Activated CD4-positive, alpha-beta memory T cell treated with anti-CD3 and anti-CD28 coated beads, Interleukin-2, amount 10 ng/mL, durations not matched to agents 7 days and 5 days (primary cell): ENCODE results near the gene SUFU. TPM values are rescaled to one million over a fixed set of nuclear protein-coding genes. Genes with fewer than 3 reads are reported as not detected.

Experiments used
- CTCF ChIA-PET: fragments of 350-600 bp; sonication (Branson Sonifier 250); formaldehyde crosslinking; loops from one replicate; lab custom pipeline; 2021; ENCODE audit warnings: antibody characterized with exemption, inconsistent platforms; lab: Charles Lee
- POLR2A ChIA-PET: fragments of 350-600 bp; sonication (Branson Sonifier 250); formaldehyde crosslinking; loops from one replicate; lab custom pipeline; 2021; ENCODE audit warnings: antibody characterized with exemption; lab: Charles Lee
- DNase-seq: peaks from one replicate; pipeline ENCODE4 v3.0.0-alpha.2; 2020
- H3K27ac Mint-ChIP-seq: one replicate; pipeline ENCODE4 v1.8.0; 2021; ENCODE audit warnings: mild to moderate bottlenecking, mixed read lengths
- H3K27me3 Mint-ChIP-seq: one replicate; pipeline ENCODE4 v1.8.0; 2021; ENCODE audit warnings: mixed read lengths
- H3K36me3 Mint-ChIP-seq: one replicate; pipeline ENCODE4 v1.8.0; 2021; ENCODE audit warnings: low read depth, mixed read lengths
- H3K4me1 Mint-ChIP-seq: one replicate; pipeline ENCODE4 v1.8.0; 2021; ENCODE audit warnings: mixed read lengths
- H3K4me3 Mint-ChIP-seq: one replicate; pipeline ENCODE4 v1.8.0; 2021; ENCODE audit warnings: mild to moderate bottlenecking, mixed read lengths
- H3K9me3 Mint-ChIP-seq: one replicate; pipeline ENCODE4 v1.8.0; 2021; ENCODE audit warnings: mixed read lengths
- total RNA-seq, 2 experiments: library from RNA; stranded (reverse); gene quantifications; one replicate each; pipeline ENCODE4 v1.2.3, GENCODE V29; 2021

The SUFU gene
- total RNA-seq, 2 experiments from 2014 or later = 18.0 to 19.6 TPM

- no peaks in the 10 kb centered on the region for H3K27me3 Mint-ChIP-seq
- H3K36me3 Mint-ChIP-seq = no peaks in the 10 kb centered on the region
- ChIA-PET POLR2A (interaction anchor here (2.1 to 8.6 kb wide), 4 partner anchors 10 to 43 kb away, joined by 7 to 82 read pairs (median 22); partner anchors contain the start of genes ARL3, SFXN2 and TRIM8), CTCF (interaction anchor here (0.9 to 3.4 kb wide), 9 partner anchors 8 to 87 kb away, joined by 3 to 22 read pairs (median 8); partner anchors contain the start of genes ARL3, SFXN2 and TRIM8)
- DNase-seq = no peak
- H3K4me3 Mint-ChIP-seq = no peak overlapping the region
- H3K9me3 Mint-ChIP-seq = no peaks in the 10 kb centered on the region
- no peak overlapping the region for H3K27ac Mint-ChIP-seq
- peaks cover 39% of the 10 kb centered on the region for H3K4me1 Mint-ChIP-seq
Observed at GRCh38 chr10:102670871-102671434, 167.2 kb downstream of the SUFU start.

GRCh38 chr10:102673236-102673818, 169.6 kb downstream of the SUFU start:
- Mint-ChIP-seq H3K4me1 (peaks cover 41% of the 10 kb centered on the region), H3K27ac (peak overlapping the region; percentile 46), H3K4me3 (peak overlapping the region; percentile 55), H3K27me3 (no peaks in the 10 kb centered on the region), H3K9me3 (no peaks in the 10 kb centered on the region), H3K36me3 (no peaks in the 10 kb centered on the region)
- DNase-seq = no peak
- ChIA-PET CTCF (interaction anchor here (0.6 to 3.6 kb wide), 8 partner anchors 9 to 503 kb away, joined by 3 to 24 read pairs (median 6); partner anchors contain the start of genes ARL3, SFXN2 and TRIM8), POLR2A (interaction anchor here (1.1 to 5.2 kb wide), 8 partner anchors 13 to 222 kb away, joined by 3 to 51 read pairs (median 8); partner anchors contain the start of genes ARL3, C10orf95, SFXN2 and TRIM8)

- H3K4me3 Mint-ChIP-seq = peak overlapping the region; percentile 55
- no peaks in the 10 kb centered on the region for H3K27me3 Mint-ChIP-seq
- peaks cover 42% of the 10 kb centered on the region for H3K4me1 Mint-ChIP-seq
- H3K36me3 Mint-ChIP-seq = no peaks in the 10 kb centered on the region
- peak overlapping the region; percentile 46 for H3K27ac Mint-ChIP-seq
- H3K9me3 Mint-ChIP-seq = no peaks in the 10 kb centered on the region
- CTCF ChIA-PET = interaction anchor here (0.6 to 3.6 kb wide), 8 partner anchors 10 to 504 kb away, joined by 3 to 24 read pairs (median 6); partner anchors contain the start of genes ARL3, SFXN2 and TRIM8
- DNase-seq = peak; percentile 78
- POLR2A ChIA-PET = interaction anchor here (0.7 to 5.2 kb wide), 12 partner anchors 13 to 223 kb away, joined by 3 to 51 read pairs (median 4); partner anchors contain the start of genes ARL3, C10orf95, SFXN2 and SUFU
Observed at GRCh38 chr10:102673819-102674511, 170.2 kb downstream of the SUFU start.

GRCh38 chr10:102674566-102674965, 170.8 kb downstream of the SUFU start:
- CTCF ChIA-PET = interaction anchor here (0.9 to 3.6 kb wide), 7 partner anchors 10 to 39 kb away, joined by 3 to 24 read pairs (median 7); partner anchors contain the start of genes ARL3, SFXN2 and TRIM8
- POLR2A ChIA-PET = interaction anchor here (0.7 to 5.2 kb wide), 15 partner anchors 9 to 224 kb away, joined by 3 to 51 read pairs (median 4); partner anchors contain the start of genes ARL3, C10orf95, SFXN2 and SUFU
- no peaks in the 10 kb centered on the region for H3K27me3 Mint-ChIP-seq
- H3K4me3 Mint-ChIP-seq = peak overlapping the region; percentile 55
- no peaks in the 10 kb centered on the region for H3K9me3 Mint-ChIP-seq
- DNase-seq = no peak
- peaks cover 42% of the 10 kb centered on the region for H3K4me1 Mint-ChIP-seq
- H3K27ac Mint-ChIP-seq = peak overlapping the region; percentile 34
- no peaks in the 10 kb centered on the region for H3K36me3 Mint-ChIP-seq

GRCh38 chr10:102675011-102675665, 171.4 kb downstream of the SUFU start:
- peaks cover 41% of the 10 kb centered on the region for H3K4me1 Mint-ChIP-seq
- no peak overlapping the region for H3K4me3 Mint-ChIP-seq
- H3K27ac Mint-ChIP-seq = peak overlapping the region; percentile 34
- H3K36me3 Mint-ChIP-seq = no peaks in the 10 kb centered on the region
- ChIA-PET CTCF (interaction anchor here (0.7 to 3.6 kb wide), 7 partner anchors 11 to 39 kb away, joined by 3 to 24 read pairs (median 4); partner anchors contain the start of genes ARL3 and SFXN2), POLR2A (interaction anchor here (0.7 to 5.2 kb wide), 11 partner anchors 9 to 224 kb away, joined by 3 to 51 read pairs (median 4); partner anchors contain the start of genes ARL3, BORCS7, C10orf95 and SFXN2)
- H3K9me3 Mint-ChIP-seq = no peaks in the 10 kb centered on the region
- DNase-seq = no peak
- no peaks in the 10 kb centered on the region for H3K27me3 Mint-ChIP-seq

GRCh38 chr10:102675666-102676533, 172.1 kb downstream of the SUFU start:
- H3K27me3 Mint-ChIP-seq = no peaks in the 10 kb centered on the region
- H3K4me1 Mint-ChIP-seq = peaks cover 41% of the 10 kb centered on the region
- H3K9me3 Mint-ChIP-seq = no peaks in the 10 kb centered on the region
- no peak for DNase-seq
- no peaks in the 10 kb centered on the region for H3K36me3 Mint-ChIP-seq
- CTCF ChIA-PET = interaction anchor here (0.7 to 3.6 kb wide), 8 partner anchors 11 to 44 kb away, joined by 3 to 24 read pairs (median 4); partner anchors contain the start of genes ARL3, SFXN2 and TRIM8
- H3K4me3 Mint-ChIP-seq = no peak overlapping the region
- H3K27ac Mint-ChIP-seq = no peak overlapping the region
- POLR2A ChIA-PET = interaction anchor here (1.0 to 5.2 kb wide), 7 partner anchors 11 to 179 kb away, joined by 4 to 51 read pairs (median 5); partner anchors contain the start of genes ARL3, BORCS7, SFXN2 and SUFU

- Mint-ChIP-seq H3K4me3 (no peak overlapping the region), H3K4me1 (peaks cover 46% of the 10 kb centered on the region), H3K27ac (no peak overlapping the region), H3K27me3 (no peaks in the 10 kb centered on the region), H3K36me3 (peaks cover 5% of the 10 kb centered on the region), H3K9me3 (no peaks in the 10 kb centered on the region)
- CTCF ChIA-PET = interaction anchor here (0.8 to 3.6 kb wide), 5 partner anchors 20 to 44 kb away, joined by 3 to 24 read pairs (median 7); partner anchors contain the start of genes ARL3, SFXN2 and TRIM8
- no peak for DNase-seq
- POLR2A ChIA-PET = interaction anchor here (0.7 to 5.2 kb wide), 5 partner anchors 16 to 178 kb away, joined by 3 to 51 read pairs (median 30); partner anchors contain the start of genes ARL3, BORCS7, SFXN2 and TRIM8
Observed at GRCh38 chr10:102676534-102677315, 173.0 kb downstream of the SUFU start.

- CTCF ChIA-PET = interaction anchor here (1.3 to 3.1 kb wide), 5 partner anchors 8 to 34 kb away, joined by 3 to 17 read pairs (median 7); partner anchors contain the start of gene TRIM8
- no peak for DNase-seq
- Mint-ChIP-seq H3K9me3 (no peaks in the 10 kb centered on the region), H3K4me3 (no peak overlapping the region), H3K36me3 (peaks cover 12% of the 10 kb centered on the region), H3K4me1 (peaks cover 54% of the 10 kb centered on the region), H3K27me3 (no peaks in the 10 kb centered on the region), H3K27ac (no peak overlapping the region)
- POLR2A ChIA-PET = interaction anchor here (0.7 to 4.7 kb wide), 3 partner anchors 10 to 65 kb away, joined by 3 to 51 read pairs (median 3); partner anchors contain the start of gene TRIM8
Observed at GRCh38 chr10:102677331-102678067, 173.7 kb downstream of the SUFU start.

- peaks cover 52% of the 10 kb centered on the region for H3K4me1 Mint-ChIP-seq
- ChIA-PET POLR2A (interaction anchor here (1.1 kb wide), 1 partner anchor 9 kb away, joined by 3 read pairs; no protein-coding TSS in a partner anchor), CTCF (interaction anchor here (1.4 to 3.1 kb wide), 4 partner anchors 8 to 33 kb away, joined by 5 to 17 read pairs (median 12); partner anchors contain the start of gene TRIM8)
- H3K27ac Mint-ChIP-seq = no peak overlapping the region
- no peaks in the 10 kb centered on the region for H3K9me3 Mint-ChIP-seq
- no peaks in the 10 kb centered on the region for H3K27me3 Mint-ChIP-seq
- no peak overlapping the region for H3K4me3 Mint-ChIP-seq
- DNase-seq = no peak
- H3K36me3 Mint-ChIP-seq = peaks cover 12% of the 10 kb centered on the region
Observed at GRCh38 chr10:102678068-102678400, 174.3 kb downstream of the SUFU start.
